B cell (primary cell): ENCODE measurements around the gene SDC1. TPM values are rescaled to one million over a fixed set of nuclear protein-coding genes. Genes with fewer than 3 reads are reported as not detected.

Experiments
- ATAC-seq: fragments of 200-7000 bp; cut with Tn5 transposase; one replicate; pipeline ENCODE4 v1.10.0; 2021; ENCODE audit warnings: low read depth, mild to moderate bottlenecking, moderate number of reproducible peaks, moderate library complexity
- CTCF ChIA-PET: fragments of 350-600 bp; sonication (Branson Sonifier 250); formaldehyde crosslinking; loops from one replicate; lab custom pipeline; 2021; ENCODE audit warnings: antibody characterized with exemption, inconsistent platforms; lab: Charles Lee
- POLR2A ChIA-PET: fragments of 350-600 bp; sonication (Branson Sonifier 250); formaldehyde crosslinking; loops from one replicate; lab custom pipeline; 2021; ENCODE audit warnings: antibody characterized with exemption; lab: Charles Lee
- DNase-seq: peaks from one replicate; pipeline ENCODE4 v3.0.0; 2013
- H2AFZ ChIP-seq: 2 replicates; pipeline ENCODE4 v1.6.1; 2012; ENCODE audit warnings: mild to moderate bottlenecking, low read depth, low read length; ENCODE audit not compliant: insufficient read depth, poor library complexity, severe bottlenecking
- H3K27ac ChIP-seq, 2 donors: 1 replicate in 1 of 2; 2 replicates in 1 of 2; pipeline ENCODE4 v1.5.1; 2012 to 2013; ENCODE audit warnings: low read length in 2 of 2, mild to moderate bottlenecking in 2 of 2, moderate library complexity in 1 of 2
- H3K27me3 ChIP-seq, 4 experiments: fragments of 200-600 bp in 1 of 4; sonication (generic) in 1 of 4; replicated peaks in 1 of 4; 1 replicate in 2 of 4; 2 replicates in 2 of 4; pipeline versions ENCODE4 v1.6.1 to v1.7.0; 2013 to 2016; ENCODE audit warnings: low read length in 3 of 4, mild to moderate bottlenecking in 2 of 4, mixed read lengths in 1 of 4, moderate library complexity in 1 of 4; ENCODE audit not compliant: insufficient read depth in 4 of 4, control insufficient read depth in 3 of 4; ENCODE audit errors: control extremely low read depth in 1 of 4
- H3K36me3 ChIP-seq, 2 experiments: replicated peaks in 1 of 2; 1 replicate in 1 of 2; 2 replicates in 1 of 2; pipeline versions ENCODE4 v1.6.1 to v1.7.1; 2013; ENCODE audit warnings: low read length in 1 of 2; ENCODE audit not compliant: insufficient read depth in 2 of 2, control insufficient read depth in 1 of 2; ENCODE audit errors: control extremely low read depth in 1 of 2, extremely low read depth in 1 of 2
- H3K4me1 ChIP-seq, 2 donors: fragments of 200-600 bp in 1 of 2; sonication (generic) in 1 of 2; 1 replicate in 1 of 2; 2 replicates in 1 of 2; pipeline versions ENCODE4 v1.5.1 to v1.6.1; 2013 to 2017; ENCODE audit warnings: low read length in 2 of 2; ENCODE audit not compliant: control insufficient read depth in 2 of 2, insufficient read depth in 2 of 2
- H3K4me2 ChIP-seq: replicated peaks from 2 replicates; pipeline ENCODE3; 2012; ENCODE audit warnings: mild to moderate bottlenecking, low read depth, low read length; ENCODE audit not compliant: poor library complexity, severe bottlenecking
- H3K4me3 ChIP-seq, 5 experiments: fragments of 200-600 bp in 1 of 5; sonication (generic) in 1 of 5; 1 replicate in 3 of 5; 2 replicates in 2 of 5; pipeline versions ENCODE4 v1.5.1 to v1.7.0; 2011 to 2016; ENCODE audit warnings: low read length in 4 of 5, mild to moderate bottlenecking in 4 of 5, low read depth in 2 of 5, control low read depth in 1 of 5, moderate library complexity in 1 of 5; ENCODE audit not compliant: insufficient read depth in 1 of 5; ENCODE audit errors: control extremely low read depth in 1 of 5, extremely low read depth in 1 of 5
- H3K79me2 ChIP-seq: fragments of 200-600 bp; sonication (generic); one replicate; pipeline ENCODE4 v1.6.0; 2016; ENCODE audit warnings: low read length; ENCODE audit not compliant: control insufficient read depth, insufficient read depth
- H3K9ac ChIP-seq: fragments of 200-600 bp; sonication (generic); 2 replicates; pipeline ENCODE4 v1.6.1; 2017; ENCODE audit warnings: mild to moderate bottlenecking, low read length, moderate library complexity
- H3K9me3 ChIP-seq, 3 donors: one replicate each; pipeline versions ENCODE4 v1.6.1 to v1.7.1; 2013; ENCODE audit warnings: low read length in 2 of 3; ENCODE audit not compliant: control insufficient read depth in 2 of 3, insufficient read depth in 1 of 3; ENCODE audit errors: control extremely low read depth in 1 of 3
- H4K20me1 ChIP-seq: 2 replicates; pipeline ENCODE4 v1.6.0; 2012; ENCODE audit warnings: mild to moderate bottlenecking, low read length; ENCODE audit not compliant: insufficient read depth, control insufficient read depth, poor library complexity, severe bottlenecking
- H3K27ac Mint-ChIP-seq: one replicate; pipeline ENCODE4 v1.8.0; 2021; ENCODE audit warnings: mixed read lengths
- H3K27me3 Mint-ChIP-seq: one replicate; pipeline ENCODE4 v1.8.0; 2021; ENCODE audit warnings: mixed read lengths
- H3K4me1 Mint-ChIP-seq: one replicate; pipeline ENCODE4 v1.8.0; 2021; ENCODE audit warnings: mixed read lengths
- H3K4me3 Mint-ChIP-seq: one replicate; pipeline ENCODE4 v1.8.0; 2021; ENCODE audit warnings: mixed read lengths
- H3K9me3 Mint-ChIP-seq: one replicate; pipeline ENCODE4 v1.8.0; 2022; ENCODE audit warnings: mixed read lengths; ENCODE audit not compliant: insufficient read depth
- CTCF ChIP-seq: fragments of 200-600 bp; IDR thresholded peaks from one replicate; pipeline ENCODE4 v1.8.0; 2022; ENCODE audit warnings: antibody characterized with exemption, mild to moderate bottlenecking
- EZH2 ChIP-seq: IDR thresholded peaks from 2 replicates; pipeline ENCODE4 v1.6.1; 2012; ENCODE audit warnings: borderline replicate concordance, low read depth, mild to moderate bottlenecking, moderate library complexity, low read length; ENCODE audit not compliant: insufficient read depth, poor library complexity, severe bottlenecking
- WGBS: methylation state at CpG from one replicate; pipeline ENCODE4 v1.1.5; 2013; ENCODE audit warnings: missing lambda C conversion rate; ENCODE audit not compliant: insufficient coverage; 5-methylcytosine and 5-hydroxymethylcytosine counted together
- intact Hi-C: fragments of 100-400 bp; cut with micrococcal nuclease; formaldehyde crosslinking; loops from one replicate; pipeline ENCODE4 v1.10.0; 2022
- polyA plus RNA-seq: library from polyadenylated mRNA; depleted of rRNA; stranded (reverse); fragments of >200 nt; gene quantifications from 2 replicates; pipeline ENCODE4 v1.2.3, GENCODE V29; 2012
- total RNA-seq, 2 donors: library from RNA; stranded (reverse); fragments of 120-200 nt in 1 of 2; gene quantifications; 1 replicate in 1 of 2; 2 replicates in 1 of 2; pipeline versions ENCODE4 v1.2.3 to v1.2.4, GENCODE V29; 2013 to 2022

The SDC1 gene
- total and polyA plus RNA-seq, 2 donors (not counting 1 experiment from before 2014, with no cell fraction given), result 0.22 TPM; not detected in 1

- H3K36me3 ChIP-seq, result no peaks in the 10 kb centered on the region
- intact Hi-C loops, result no loop called here
- peaks cover 0 to 19% (median 7%) of the 10 kb centered on the region in 4 experiments for H3K27me3 ChIP-seq
- DNase-seq (no peak), ATAC-seq (no peak)
- no peaks in the 10 kb centered on the region for H3K9me3 Mint-ChIP-seq
- POLR2A ChIA-PET, result interaction anchor here (0.5 kb wide), 1 partner anchor 15 kb away, joined by 4 read pairs; no protein-coding TSS in a partner anchor
- CTCF ChIA-PET, result no interaction called here
- no peak overlapping the region for H3K27ac ChIP-seq
- TF ChIP-seq CTCF, result no peak
- TF ChIP-seq EZH2, result no peak
- no peak overlapping the region for H2AFZ ChIP-seq
- H3K27me3 Mint-ChIP-seq, result peaks cover 24% of the 10 kb centered on the region
- no peak overlapping the region for H3K27ac Mint-ChIP-seq
- H3K79me2 ChIP-seq, result no peaks in the 10 kb centered on the region
- no peak overlapping the region for H3K4me2 ChIP-seq
- no peak overlapping the region for H3K4me3 ChIP-seq
- H3K9ac ChIP-seq, result no peak overlapping the region
- WGBS, result 92% methylated on average over 18 of the region's 20 CpGs
- no peaks in the 10 kb centered on the region for H3K9me3 ChIP-seq
- H3K4me1 ChIP-seq, result peaks cover 7% of the 10 kb centered on the region in 2 donors
- H3K4me1 Mint-ChIP-seq, result peaks cover 5% of the 10 kb centered on the region
- no peak overlapping the region for H3K4me3 Mint-ChIP-seq
- H4K20me1 ChIP-seq, result no peaks in the 10 kb centered on the region
Measured at GRCh38 chr2:20218331-20219320, 6.3 kb downstream of the SDC1 start.
